Measurements from ENCODE around the gene TBCD. TPM values are rescaled to one million over a fixed set of nuclear protein-coding genes. Genes with fewer than 3 reads are reported as not detected.
A peak's percentile ranks its signal among the peaks of the same experiment; 100 is the strongest.

The TBCD gene
- total RNA-seq, 1 experiment from 2014 or later = 173 TPM

DNA sequence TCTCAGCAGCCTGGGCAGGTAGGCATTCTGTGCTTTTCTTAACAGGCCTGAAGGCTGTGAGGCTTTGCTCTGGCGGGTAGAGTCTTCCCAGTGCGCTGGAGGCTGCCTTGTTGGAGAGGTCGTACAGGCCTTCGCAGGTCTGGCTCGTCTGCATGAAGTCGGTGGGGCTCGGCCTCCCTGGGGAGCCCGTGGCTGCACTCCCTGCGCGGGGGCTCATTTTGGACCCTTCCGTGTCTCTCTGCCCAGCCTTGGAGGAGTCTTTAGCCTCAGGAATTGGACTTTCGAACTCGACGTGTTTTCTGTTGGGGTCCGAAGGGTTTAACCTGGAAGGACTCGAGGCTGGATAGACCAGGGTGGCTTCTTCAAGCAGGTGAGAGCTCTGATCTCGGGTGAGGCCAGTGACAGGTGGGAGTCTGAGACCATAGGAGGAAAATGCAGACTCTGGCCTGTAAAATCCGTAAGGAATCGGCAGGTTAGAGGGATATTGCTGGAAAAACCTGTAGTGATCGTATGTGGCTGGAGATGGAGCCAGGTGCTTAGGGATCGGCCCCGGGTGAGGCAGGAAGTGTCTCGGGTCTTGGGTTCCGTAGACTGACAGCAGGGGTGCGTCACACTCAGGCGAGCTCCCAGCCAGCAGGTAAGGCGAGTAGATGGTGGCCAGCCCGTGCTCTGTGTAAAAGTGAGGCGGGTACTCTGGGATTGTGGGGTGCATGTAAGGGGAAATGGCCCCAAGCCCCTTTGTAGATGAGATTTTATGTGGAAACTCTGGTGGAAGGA, 79.4 kb downstream of the TBCD start:
- ChIA-PET POLR2A (no interaction called here), CTCF (interaction anchor here (1.0 to 1.4 kb wide), 2 partner anchors 9 to 50 kb away, joined by 3 to 4 read pairs; no protein-coding TSS in a partner anchor)
- Mint-ChIP-seq H3K36me3 (peaks cover 31% of the 10 kb centered on the region), H3K4me3 (no peak overlapping the region), H3K9me3 (peaks cover 15% of the 10 kb centered on the region), H3K4me1 (peaks cover 14% of the 10 kb centered on the region), H3K27ac (peak overlapping the region; percentile 90), H3K27me3 (ENCODE audit: low read depth) (no peaks in the 10 kb centered on the region)
- no peak; the same call in 1 of the 2 replicates for ATAC-seq
- no peak for DNase-seq (ENCODE audit: low spot score)
- TF ChIP-seq HMGXB4 (CRISPR knock-in tag; IDR thresholded peaks at IDR 0.05) (no peak), SMAD4 (CRISPR knock-in tag; IDR thresholded peaks at IDR 0.05) (no peak), ZNF232 (CRISPR knock-in tag; IDR thresholded peaks at IDR 0.05) (no peak), GRHL2 (CRISPR knock-in tag; IDR thresholded peaks at IDR 0.05; ENCODE audit: insufficient replicate concordance, severe bottlenecking) (no peak)
- TF ChIP-seq, protein P1, sequence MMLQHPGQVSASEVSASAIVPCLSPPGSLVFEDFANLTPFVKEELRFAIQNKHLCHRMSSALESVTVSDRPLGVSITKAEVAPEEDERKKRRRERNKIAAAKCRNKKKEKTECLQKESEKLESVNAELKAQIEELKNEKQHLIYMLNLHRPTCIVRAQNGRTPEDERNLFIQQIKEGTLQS (CRISPR knock-in tag; conservative IDR thresholded peaks at IDR 0.05) = no peak

- peak overlapping the region; percentile 89 for H3K27ac Mint-ChIP-seq
- TF ChIP-seq TEAD4 (CRISPR knock-in tag; IDR thresholded peaks at IDR 0.05) = no peak
- TF ChIP-seq ZMAT4 (CRISPR knock-in tag; IDR thresholded peaks at IDR 0.05) = no peak
- TF ChIP-seq PRDM15 (CRISPR knock-in tag; IDR thresholded peaks at IDR 0.05) = no peak
- TF ChIP-seq GRHL2 (CRISPR knock-in tag; IDR thresholded peaks at IDR 0.05; ENCODE audit: insufficient replicate concordance, severe bottlenecking) = no peak
- no peak for TF ChIP-seq ATF2 (CRISPR knock-in tag; IDR thresholded peaks at IDR 0.05; ENCODE audit: borderline replicate concordance, low read depth)
- TF ChIP-seq IRF2 (CRISPR knock-in tag; IDR thresholded peaks at IDR 0.05; ENCODE audit: borderline replicate concordance, low read depth) = no peak
- TF ChIP-seq AFF4 (CRISPR knock-in tag; IDR thresholded peaks at IDR 0.05; ENCODE audit: borderline replicate concordance) = no peak
- no peak for TF ChIP-seq FOXJ3 (CRISPR knock-in tag; IDR thresholded peaks at IDR 0.05; ENCODE audit: borderline replicate concordance)
- no peak for TF ChIP-seq ZNF423 (CRISPR knock-in tag; IDR thresholded peaks at IDR 0.05)
- TF ChIP-seq, protein P1 (CRISPR knock-in tag; conservative IDR thresholded peaks at IDR 0.05) = no peak
- TF ChIP-seq SMAD4 (CRISPR knock-in tag; IDR thresholded peaks at IDR 0.05) = no peak
- TF ChIP-seq NR1H2 (CRISPR knock-in tag; IDR thresholded peaks at IDR 0.05) = no peak
- no peak for TF ChIP-seq ZNF532 (CRISPR knock-in tag; IDR thresholded peaks at IDR 0.05; ENCODE audit: borderline replicate concordance)
- TF ChIP-seq ATF1 (CRISPR knock-in tag; IDR thresholded peaks at IDR 0.05) = no peak
Measured at GRCh38 chr17:82831818-82832200, 79.9 kb downstream of the TBCD start.

More at GRCh38 chr17:82831818-82832200, 79.9 kb downstream of the TBCD start:
- H3K9me3 Mint-ChIP-seq = peaks cover 15% of the 10 kb centered on the region
- no peak for ATAC-seq
- ChIA-PET POLR2A (no interaction called here), CTCF (interaction anchor here (1.0 to 1.2 kb wide), 2 partner anchors 9 to 50 kb away, joined by 3 to 4 read pairs; no protein-coding TSS in a partner anchor)
- H3K36me3 Mint-ChIP-seq = peaks cover 32% of the 10 kb centered on the region
- no peaks in the 10 kb centered on the region for H3K27me3 Mint-ChIP-seq (ENCODE audit: low read depth)
- H3K4me3 Mint-ChIP-seq = no peak overlapping the region
- no peak for DNase-seq (ENCODE audit: low spot score)
- peaks cover 19% of the 10 kb centered on the region for H3K4me1 Mint-ChIP-seq
